HG02763 (cell line): ENCODE measurements around the gene RAMP2.

Experiments used
- ATAC-seq: cut with Tn5 transposase; IDR thresholded peaks from one replicate; pipeline ENCODE4 v1.9.1; 2021; ENCODE audit warnings: mild to moderate bottlenecking, moderate library complexity; ENCODE audit not compliant: unreplicated experiment

Gene RAMP2

GRCh38 chr17:42791948-42792347, 30.9 kb downstream of the RAMP2 start:
- no peak for ATAC-seq

GRCh38 chr17:42792545-42792944, 31.5 kb downstream of the RAMP2 start:
- ATAC-seq = no peak

GRCh38 chr17:42795061-42795460, 34.0 kb downstream of the RAMP2 start:
- no peak for ATAC-seq

GRCh38 chr17:42795465-42795864, 34.4 kb downstream of the RAMP2 start:
- ATAC-seq = no peak

GRCh38 chr17:42796066-42796758, 35.2 kb downstream of the RAMP2 start:
- ATAC-seq = no peak

- no peak for ATAC-seq
These were observed 36.3 kb downstream of the RAMP2 start for GRCh38 chr17:42797067-42798007.

GRCh38 chr17:42798011-42798382, 37.0 kb downstream of the RAMP2 start:
- no peak for ATAC-seq

- ATAC-seq = no peak
These were observed 37.7 kb downstream of the RAMP2 start, which contains the start of the genes CNTD1 and COA3 for GRCh38 chr17:42798383-42799380. TSS of gene CNTD1 (plus strand) at chr17:42798861. CDS start at chr17:42799068, 207 bp downstream. TSS of gene COA3 (minus strand) at chr17:42798704. CDS start at chr17:42798681, 23 bp downstream.

GRCh38 chr17:42803074-42803883, 42.3 kb downstream of the RAMP2 start:
- ATAC-seq = no peak

GRCh38 chr17:42804918-42805367, 43.9 kb downstream of the RAMP2 start:
- ATAC-seq = no peak

GRCh38 chr17:42806249-42806648, 45.2 kb downstream of the RAMP2 start:
- no peak for ATAC-seq

GRCh38 chr17:42809250-42809649, 48.2 kb downstream of the RAMP2 start:
- ATAC-seq = no peak
